ENCODE data around the gene PTPN6. TPM values are rescaled to one million over a fixed set of nuclear protein-coding genes. Genes with fewer than 3 reads are reported as not detected.
A peak's percentile ranks its signal among the peaks of the same experiment; 100 is the strongest.

Gene PTPN6
- total and polyA plus RNA-seq, 2 of the 13 experiments (the other 11 are each of a cell fraction or from before 2014, with no cell fraction given) = 10.5 to 10.6 TPM

DNA sequence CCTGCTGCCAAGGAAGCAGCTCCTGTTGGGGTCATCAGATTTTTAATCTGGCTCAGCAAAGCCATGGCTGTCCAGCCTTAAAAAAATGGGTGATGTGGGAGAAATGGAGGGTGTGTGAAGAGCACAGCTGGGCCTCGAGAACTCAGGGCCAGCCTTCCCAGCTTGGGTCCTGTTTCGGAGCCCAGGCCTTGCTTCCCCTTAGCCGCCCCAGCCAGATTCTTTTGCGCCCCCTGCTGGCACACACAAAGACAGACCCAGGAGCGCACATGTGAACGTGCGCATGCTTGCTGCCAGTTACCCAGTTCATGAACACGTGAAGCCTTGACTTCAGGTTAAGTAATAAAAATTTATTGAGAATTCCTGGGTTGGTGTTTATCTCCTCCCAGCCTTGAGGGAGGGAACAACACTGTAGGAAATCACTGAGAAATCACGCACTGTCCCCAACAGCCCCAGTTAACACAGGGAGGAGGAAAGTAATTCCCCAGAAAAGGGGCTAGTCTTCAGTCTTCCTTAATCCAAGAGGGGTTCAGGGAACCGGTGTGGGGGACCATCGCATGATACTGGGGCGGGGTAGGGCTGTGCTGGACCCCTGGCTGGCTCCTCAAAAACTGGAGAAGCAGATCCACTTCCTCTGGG is 14.0 kb downstream of the PTPN6 start (continued):
- TF ChIP-seq STAG1 (CRISPR knock-in tag; IDR thresholded peaks at IDR 0.05) (peak; percentile 74), MYC (CRISPR knock-in tag; IDR thresholded peaks at IDR 0.05; ENCODE audit: borderline replicate concordance) (peak; percentile 79), SRSF1 (optimal IDR thresholded peaks at IDR 0.05; ENCODE audit: low read depth, low read length) (peak; percentile 42), ZNF205 (CRISPR knock-in tag; IDR thresholded peaks at IDR 0.05) (0 out of 2 replicates have a peak, but pooled peaks have one; percentile 25), MAX (IDR thresholded peaks at IDR 0.05) (peak; percentile 74), TBX2 (CRISPR knock-in tag; IDR thresholded peaks at IDR 0.05; ENCODE audit: borderline replicate concordance) (peak; percentile 28; the same call in 1 of the 2 replicates), BRCA1 (CRISPR knock-in tag; IDR thresholded peaks at IDR 0.05) (0 out of 2 replicates have a peak, but pooled peaks have one; percentile 71), ZNF770 (CRISPR knock-in tag; IDR thresholded peaks at IDR 0.05) (no peak), NFKB2 (CRISPR knock-in tag; IDR thresholded peaks at IDR 0.05; ENCODE audit: borderline replicate concordance) (0 out of 2 replicates have a peak, but pooled peaks have one; percentile 48), ELF3 (CRISPR knock-in tag; IDR thresholded peaks at IDR 0.05) (peak; percentile 34; the same call in 1 of the 2 replicates), ZFP37 (CRISPR knock-in tag; IDR thresholded peaks at IDR 0.05; ENCODE audit: borderline replicate concordance) (0 out of 2 replicates have a peak, but pooled peaks have one; percentile 58), RAD21 (CRISPR knock-in tag; IDR thresholded peaks at IDR 0.05) (peak; percentile 65), SOX6 (IDR thresholded peaks at IDR 0.05) (no peak), SOX6 (CRISPR knock-in tag; IDR thresholded peaks at IDR 0.05) (0 out of 2 replicates have a peak, but pooled peaks have one; percentile 27), ZNF256 (CRISPR knock-in tag; conservative IDR thresholded peaks at IDR 0.05) (peak; percentile 73; the same call in 1 of the 2 replicates), ZNF510 (CRISPR knock-in tag; IDR thresholded peaks at IDR 0.05; ENCODE audit: low read depth) (0 out of 2 replicates have a peak, but pooled peaks have one; percentile 65), NR2C2 (CRISPR knock-in tag; IDR thresholded peaks at IDR 0.05; ENCODE audit: borderline replicate concordance) (no peak), USF2 (IDR thresholded peaks at IDR 0.05; ENCODE audit: low read depth, low read length) (no peak), USF2 (CRISPR knock-in tag; IDR thresholded peaks at IDR 0.05; ENCODE audit: borderline replicate concordance) (no peak), POLR2AphosphoS2 (IDR thresholded peaks at IDR 0.05; ENCODE audit: low read depth, low read length) (0 out of 2 replicates have a peak, but pooled peaks have one; percentile 69), NCOA2 (CRISPR knock-in tag; IDR thresholded peaks at IDR 0.05) (0 out of 2 replicates have a peak, but pooled peaks have one; percentile 10), ISL2 (CRISPR knock-in tag; IDR thresholded peaks at IDR 0.05) (peak; percentile 55), ZNF367 (CRISPR knock-in tag; IDR thresholded peaks at IDR 0.05; ENCODE audit: borderline replicate concordance) (0 out of 2 replicates have a peak, but pooled peaks have one; percentile 42), ZBTB38 (CRISPR knock-in tag; IDR thresholded peaks at IDR 0.05) (peak; percentile 92), YEATS2 (CRISPR knock-in tag; IDR thresholded peaks at IDR 0.05; ENCODE audit: borderline replicate concordance) (0 out of 2 replicates have a peak, but pooled peaks have one; percentile 20)
- TF ChIP-seq, protein P1, sequence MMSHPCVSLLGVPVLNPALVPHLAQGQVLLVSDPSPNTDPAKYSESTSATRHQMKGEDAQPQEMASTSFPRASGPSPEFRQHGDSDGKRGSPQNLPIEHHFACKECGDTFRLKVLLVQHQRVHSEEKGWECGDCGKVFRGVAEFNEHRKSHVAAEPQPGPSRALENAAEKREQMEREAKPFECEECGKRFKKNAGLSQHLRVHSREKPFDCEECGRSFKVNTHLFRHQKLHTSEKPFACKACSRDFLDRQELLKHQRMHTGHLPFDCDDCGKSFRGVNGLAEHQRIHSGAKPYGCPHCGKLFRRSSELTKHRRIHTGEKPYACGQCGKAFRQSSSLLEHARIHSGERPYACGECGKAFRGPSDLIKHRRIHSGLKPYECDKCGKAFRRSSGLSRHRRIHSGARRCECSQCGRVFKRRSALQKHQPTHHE (CRISPR knock-in tag; IDR thresholded peaks at IDR 0.05; ENCODE audit: borderline replicate concordance) = 0 out of 2 replicates have a peak, but pooled peaks have one; percentile 23
